Breast epithelium (tissue), 4 donors: ENCODE measurements around the gene LHX6. TPM values are rescaled to one million over a fixed set of nuclear protein-coding genes. Genes with fewer than 3 reads are reported as not detected.

Experiments used
- DNase-seq, 2 donors: peaks; one replicate each; pipeline ENCODE4 v3.0.0-alpha.2; 2019; ENCODE audit warnings: low spot score in 2 of 2
- H3K27ac ChIP-seq, 2 donors: fragments of 200-600 bp; sonication (generic) in 1 of 2; one replicate each; pipeline ENCODE4 v1.5.1; 2016 to 2019; ENCODE audit warnings: mild to moderate bottlenecking in 1 of 2
- H3K27me3 ChIP-seq, 2 donors: fragments of 200-600 bp; sonication (generic) in 1 of 2; one replicate each; pipeline versions ENCODE4 v1.5.1 to v1.6.0; 2017 to 2019; ENCODE audit warnings: control low read depth in 1 of 2, mild to moderate bottlenecking in 1 of 2
- H3K36me3 ChIP-seq: fragments of 200-600 bp; one replicate; pipeline ENCODE4 v1.5.1; 2019
- H3K4me1 ChIP-seq, 2 donors: fragments of 200-600 bp; sonication (generic); one replicate each; pipeline ENCODE4 v1.5.1; 2016 to 2019; ENCODE audit warnings: control low read depth in 1 of 2
- H3K4me3 ChIP-seq, 3 donors: fragments of 200-600 bp; sonication (generic); 1 replicate in 2 of 3; 2 replicates in 1 of 3; pipeline ENCODE4 v1.5.1; 2016 to 2019; ENCODE audit warnings: mild to moderate bottlenecking in 3 of 3, moderate library complexity in 2 of 3
- H3K9me3 ChIP-seq, 2 donors: fragments of 200-600 bp; sonication (generic) in 1 of 2; one replicate each; pipeline ENCODE4 v1.5.1; 2016 to 2019; ENCODE audit warnings: control low read depth in 1 of 2
- POLR2A ChIP-seq: fragments of 450-650 bp; IDR thresholded peaks from one replicate; pipeline ENCODE4 v1.6.1; 2016; ENCODE audit warnings: antibody characterized with exemption, mild to moderate bottlenecking, moderate library complexity
- POLR2AphosphoS5 ChIP-seq, 3 donors: sonication (generic); formaldehyde crosslinking; IDR thresholded peaks; one replicate each; pipeline ENCODE4 v1.6.1; 2017; ENCODE audit warnings: antibody characterized with exemption in 3 of 3
- intact Hi-C: fragments of 100-400 bp; cut with DNase I; formaldehyde crosslinking; loops from one replicate; pipeline ENCODE4 v1.15.1; 2023; ENCODE audit warnings: low total_unique reads
- total RNA-seq, 3 donors: library from RNA; depleted of rRNA; stranded (reverse); fragments of >200 nt; gene quantifications; one replicate each; pipeline ENCODE4 v1.1.0, GENCODE V29; 2016
- TF ChIP-seq, protein P1 (sequence below), 3 donors: fragments of 450-650 bp; IDR thresholded peaks; one replicate each; pipeline ENCODE4 v1.5.1; 2016 to 2017; ENCODE audit warnings: antibody characterized with exemption in 3 of 3, mild to moderate bottlenecking in 3 of 3, moderate library complexity in 3 of 3

LHX6 gene
- total RNA-seq, 3 donors from 2014 or later = 1.8 to 9.8 (median 4.8) TPM

GRCh38 chr9:122262073-122262472, 33.3 kb upstream of the LHX6 start:
- Histone ChIP-seq H3K27me3 (no peaks in the 10 kb centered on the region), H3K4me1 (peaks cover 2 to 25% of the 10 kb centered on the region in 2 donors), H3K9me3 (no peaks in the 10 kb centered on the region), H3K4me3 (no peak overlapping the region), H3K36me3 (no peaks in the 10 kb centered on the region), H3K27ac (peak overlapping the region; percentile 60 to 98)
- TF ChIP-seq POLR2AphosphoS5 (IDR thresholded peaks at IDR 0.05) = no peak
- TF ChIP-seq, protein P1, sequence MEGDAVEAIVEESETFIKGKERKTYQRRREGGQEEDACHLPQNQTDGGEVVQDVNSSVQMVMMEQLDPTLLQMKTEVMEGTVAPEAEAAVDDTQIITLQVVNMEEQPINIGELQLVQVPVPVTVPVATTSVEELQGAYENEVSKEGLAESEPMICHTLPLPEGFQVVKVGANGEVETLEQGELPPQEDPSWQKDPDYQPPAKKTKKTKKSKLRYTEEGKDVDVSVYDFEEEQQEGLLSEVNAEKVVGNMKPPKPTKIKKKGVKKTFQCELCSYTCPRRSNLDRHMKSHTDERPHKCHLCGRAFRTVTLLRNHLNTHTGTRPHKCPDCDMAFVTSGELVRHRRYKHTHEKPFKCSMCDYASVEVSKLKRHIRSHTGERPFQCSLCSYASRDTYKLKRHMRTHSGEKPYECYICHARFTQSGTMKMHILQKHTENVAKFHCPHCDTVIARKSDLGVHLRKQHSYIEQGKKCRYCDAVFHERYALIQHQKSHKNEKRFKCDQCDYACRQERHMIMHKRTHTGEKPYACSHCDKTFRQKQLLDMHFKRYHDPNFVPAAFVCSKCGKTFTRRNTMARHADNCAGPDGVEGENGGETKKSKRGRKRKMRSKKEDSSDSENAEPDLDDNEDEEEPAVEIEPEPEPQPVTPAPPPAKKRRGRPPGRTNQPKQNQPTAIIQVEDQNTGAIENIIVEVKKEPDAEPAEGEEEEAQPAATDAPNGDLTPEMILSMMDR (IDR thresholded peaks at IDR 0.05) = no peak
- no peak for TF ChIP-seq POLR2A
- intact Hi-C loops = no loop called here
- no peak for DNase-seq

GRCh38 chr9:122261469-122261881, 32.7 kb upstream of the LHX6 start:
- Histone ChIP-seq H3K4me3 (no peak overlapping the region), H3K27me3 (no peaks in the 10 kb centered on the region), H3K27ac (peak overlapping the region; percentile 60 to 98), H3K4me1 (peaks cover 2 to 25% of the 10 kb centered on the region in 2 donors), H3K36me3 (no peaks in the 10 kb centered on the region), H3K9me3 (no peaks in the 10 kb centered on the region)
- intact Hi-C loops = no loop called here
- TF ChIP-seq POLR2AphosphoS5 (IDR thresholded peaks at IDR 0.05) = peak in 1 of 3 donors; percentile 66
- TF ChIP-seq, protein P1 (IDR thresholded peaks at IDR 0.05) = no peak
- peak; percentile 76 to 81 for DNase-seq

GRCh38 chr9:122258886-122259415, 30.2 kb upstream of the LHX6 start:
- no peak overlapping the region for H3K4me3 ChIP-seq
- intact Hi-C loops = no loop called here
- H3K27me3 ChIP-seq = no peaks in the 10 kb centered on the region
- TF ChIP-seq, protein P1 (IDR thresholded peaks at IDR 0.05) = no peak
- TF ChIP-seq POLR2A (no peak), POLR2AphosphoS5 (IDR thresholded peaks at IDR 0.05) (no peak)
- peaks cover 2 to 25% of the 10 kb centered on the region in 2 donors for H3K4me1 ChIP-seq
- H3K36me3 ChIP-seq = no peaks in the 10 kb centered on the region
- H3K27ac ChIP-seq = no peak overlapping the region
- no peaks in the 10 kb centered on the region for H3K9me3 ChIP-seq
- no peak for DNase-seq

GRCh38 chr9:122256206-122256605, 27.4 kb upstream of the LHX6 start:
- no peak overlapping the region for H3K27ac ChIP-seq
- H3K27me3 ChIP-seq = no peaks in the 10 kb centered on the region
- no peaks in the 10 kb centered on the region for H3K4me1 ChIP-seq
- H3K9me3 ChIP-seq = no peaks in the 10 kb centered on the region
- no peak for DNase-seq
- TF ChIP-seq, protein P1 (IDR thresholded peaks at IDR 0.05) = no peak
- TF ChIP-seq POLR2AphosphoS5 (IDR thresholded peaks at IDR 0.05) = no peak
- TF ChIP-seq POLR2A = no peak
- H3K36me3 ChIP-seq = no peaks in the 10 kb centered on the region
- intact Hi-C loops = no loop called here
- no peak overlapping the region for H3K4me3 ChIP-seq

GRCh38 chr9:122254761-122255160, 26.0 kb upstream of the LHX6 start:
- Histone ChIP-seq H3K4me1 (no peaks in the 10 kb centered on the region), H3K9me3 (no peaks in the 10 kb centered on the region), H3K27me3 (no peaks in the 10 kb centered on the region), H3K36me3 (no peaks in the 10 kb centered on the region), H3K27ac (no peak overlapping the region), H3K4me3 (no peak overlapping the region)
- intact Hi-C loops = no loop called here
- no peak for DNase-seq
- no peak for TF ChIP-seq POLR2A
- TF ChIP-seq, protein P1 (IDR thresholded peaks at IDR 0.05) = no peak
- TF ChIP-seq POLR2AphosphoS5 (IDR thresholded peaks at IDR 0.05) = no peak
